Measurements from ENCODE around the gene CES2.

GRCh38 chr16:66914541-66914940 is 20.8 kb upstream of the CES2 start:
- TF ChIP-seq CTCF (IDR thresholded peaks at IDR 0.05; ENCODE audit: control extremely low read depth in 1 of 3, insufficient read depth in 1 of 3, low read depth in 1 of 3, low read length in 3 of 3) (no peak), POLR2AphosphoS5 (IDR thresholded peaks at IDR 0.05; ENCODE audit: low read depth, low read length) (no peak), CHD1 (IDR thresholded peaks at IDR 0.05; ENCODE audit: low read depth, low read length) (no peak), CHD2 (IDR thresholded peaks at IDR 0.05; ENCODE audit: low read length) (no peak), SIN3A (conservative IDR thresholded peaks at IDR 0.05 in 1 of 2, IDR thresholded peaks at IDR 0.05 in 1 of 2; ENCODE audit: low read depth in 1 of 2, low read length in 2 of 2) (no peak), EP300 (IDR thresholded peaks at IDR 0.05; ENCODE audit: borderline replicate concordance in 1 of 2, low read depth in 2 of 2, low read length in 2 of 2) (no peak), GTF2F1 (IDR thresholded peaks at IDR 0.05; ENCODE audit: borderline replicate concordance, low read depth, low read length) (no peak), CHD7 (IDR thresholded peaks at IDR 0.05; ENCODE audit: insufficient replicate concordance, low read length) (no peak)

All from H1 (cell line).